GM21737 (cell line): ENCODE results near the gene CCDC6.
"Not testable (repeated sequence)": the region's sequence is repeated elsewhere in the genome, so short reads cannot be mapped to it uniquely, and the experiment has no call there.

Experiments
- ATAC-seq: cut with Tn5 transposase; IDR thresholded peaks from one replicate; pipeline ENCODE4 v1.9.1; 2021; ENCODE audit warnings: mild to moderate bottlenecking, moderate library complexity; ENCODE audit not compliant: unreplicated experiment

Gene CCDC6

DNA sequence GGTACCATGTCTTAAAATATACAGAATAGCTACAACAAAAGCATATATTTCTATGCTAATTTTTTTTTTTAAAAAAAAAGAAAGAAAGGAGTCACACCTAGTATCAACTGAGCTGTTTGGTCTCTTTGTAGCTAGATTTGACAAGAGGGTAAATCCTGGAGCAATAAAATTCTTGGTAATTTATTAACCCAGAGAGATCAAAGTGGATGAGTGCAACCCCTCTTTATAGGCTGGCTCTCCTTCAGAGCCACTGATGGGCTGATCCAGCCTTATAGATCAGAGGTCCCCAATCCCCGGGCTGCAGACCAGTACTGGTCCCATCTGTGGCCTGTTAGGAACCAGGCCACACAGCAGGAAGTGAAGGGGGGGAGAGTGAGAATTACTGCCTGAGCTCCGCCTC is 133.3 kb downstream of the CCDC6 start:
- ATAC-seq: no peak

- no peak for ATAC-seq
Measured at GRCh38 chr10:59771162-59771807, 135.1 kb downstream of the CCDC6 start.

DNA sequence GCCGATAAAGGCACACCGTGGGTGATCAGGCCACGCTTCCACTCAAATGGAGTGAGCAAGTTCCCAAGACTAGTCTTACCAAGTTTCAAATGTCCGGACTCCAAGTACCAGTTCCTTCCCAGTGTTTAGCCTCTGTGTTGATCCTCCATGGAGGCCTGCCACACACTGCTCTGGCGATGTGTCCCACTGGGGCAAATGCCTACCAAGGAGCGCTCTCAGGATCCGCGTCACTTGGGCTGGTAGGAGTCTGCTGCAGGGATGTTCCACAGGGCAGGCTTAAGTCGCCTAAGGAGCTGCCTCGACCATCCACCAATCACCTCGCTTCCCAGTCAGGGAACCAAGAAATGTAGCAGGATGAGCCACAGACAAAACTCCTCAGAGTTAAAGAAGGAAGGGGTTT is 135.7 kb downstream of the CCDC6 start:
- ATAC-seq: no peak

GRCh38 chr10:59762505-59762904 is 143.9 kb downstream of the CCDC6 start:
- no peak for ATAC-seq

- ATAC-seq: no peak
Measured at GRCh38 chr10:59757966-59758365, 148.4 kb downstream of the CCDC6 start.

- ATAC-seq: no peak
Measured at GRCh38 chr10:59754951-59755350, 151.4 kb downstream of the CCDC6 start.

DNA sequence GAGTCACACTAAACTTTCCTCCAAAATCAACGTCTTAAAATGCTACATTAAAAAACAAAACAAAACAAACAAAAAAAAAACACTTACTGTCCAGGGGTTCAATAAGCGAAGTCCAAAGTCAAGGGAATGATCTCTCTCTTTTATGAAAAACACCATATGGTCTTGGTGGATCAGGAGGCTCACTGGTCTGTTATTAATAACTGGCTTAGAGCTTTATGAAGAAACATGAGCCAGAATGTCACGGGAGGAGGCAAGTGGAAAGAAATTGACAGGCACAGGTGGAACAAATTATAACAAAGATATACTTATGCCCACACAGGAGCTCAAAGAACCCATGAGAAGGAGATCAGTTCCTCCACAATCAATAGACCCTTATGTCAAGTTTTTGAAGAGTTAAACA is 153.1 kb downstream of the CCDC6 start, which contains the start of gene MRLN:
Gene MRLN, minus strand, starts transcription at position 189 of the 400 bp plus-strand sequence.
- no peak for ATAC-seq

DNA sequence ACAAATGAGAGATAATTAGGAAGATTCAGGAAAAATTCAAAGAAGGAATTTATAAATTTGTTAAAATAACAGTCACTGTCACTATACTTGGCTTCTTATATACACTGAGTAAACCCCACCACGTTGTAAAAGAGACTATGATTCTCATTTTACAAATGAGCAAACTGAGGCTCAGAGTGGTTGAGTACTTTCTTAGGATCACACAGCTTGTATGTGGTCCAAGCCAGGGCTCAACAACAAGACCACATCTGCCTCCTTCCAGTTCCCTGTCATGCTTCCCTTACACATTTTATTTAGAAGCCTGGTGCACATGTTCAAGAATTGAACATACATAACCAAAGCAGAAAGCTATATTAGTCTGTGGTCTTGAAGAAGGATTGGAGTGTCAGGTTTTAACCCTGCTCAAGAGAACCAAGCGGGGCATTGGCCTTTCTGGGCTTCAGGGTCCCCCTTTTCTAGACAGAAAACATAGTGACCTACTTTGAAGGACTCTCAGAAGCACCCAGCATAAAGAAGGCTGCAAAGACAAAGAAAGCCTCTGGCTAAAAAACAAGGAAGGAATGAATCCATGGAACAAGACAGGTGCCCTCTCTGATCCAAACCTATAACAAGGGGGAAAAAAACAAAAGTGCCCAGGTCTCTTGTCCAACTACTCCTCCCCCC is 153.9 kb downstream of the CCDC6 start:
- no peak for ATAC-seq

DNA sequence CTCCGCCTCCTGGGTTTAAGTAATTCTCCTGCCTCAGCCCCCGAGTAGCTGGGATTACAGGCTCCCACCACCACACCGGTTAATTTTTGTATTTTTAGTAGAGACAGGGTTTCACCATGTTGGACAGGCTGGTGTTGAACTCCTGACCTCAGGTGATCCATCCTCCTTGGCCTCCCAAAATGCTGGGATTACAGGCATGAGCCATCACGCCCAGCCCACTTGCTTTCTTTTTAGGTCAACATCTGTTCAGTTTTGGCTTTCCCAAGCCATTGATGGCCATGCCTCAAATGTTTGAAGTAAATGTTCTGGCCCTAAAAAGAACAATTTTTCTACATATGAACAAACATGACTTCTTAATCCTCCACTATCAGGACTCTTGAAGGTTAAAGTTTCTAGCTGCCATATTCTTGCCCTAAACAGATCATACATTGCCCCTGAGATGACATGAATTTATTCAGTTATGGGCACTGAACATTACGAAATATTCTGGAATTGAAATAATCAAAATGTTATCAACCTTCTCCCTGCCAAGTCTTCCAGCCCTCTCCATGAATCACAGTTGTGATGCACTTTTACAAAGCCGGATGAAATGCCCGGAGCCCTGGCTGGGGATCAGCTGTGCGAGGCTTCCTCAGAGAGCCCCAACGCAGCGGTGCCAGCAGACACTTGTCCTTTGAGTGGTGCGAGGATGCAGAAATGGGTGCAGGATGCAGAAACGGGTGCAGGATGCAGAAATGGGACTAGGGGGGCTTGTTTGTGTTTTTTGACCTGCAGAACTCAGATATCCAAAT is 156.0 kb downstream of the CCDC6 start:
- ATAC-seq: no peak

DNA sequence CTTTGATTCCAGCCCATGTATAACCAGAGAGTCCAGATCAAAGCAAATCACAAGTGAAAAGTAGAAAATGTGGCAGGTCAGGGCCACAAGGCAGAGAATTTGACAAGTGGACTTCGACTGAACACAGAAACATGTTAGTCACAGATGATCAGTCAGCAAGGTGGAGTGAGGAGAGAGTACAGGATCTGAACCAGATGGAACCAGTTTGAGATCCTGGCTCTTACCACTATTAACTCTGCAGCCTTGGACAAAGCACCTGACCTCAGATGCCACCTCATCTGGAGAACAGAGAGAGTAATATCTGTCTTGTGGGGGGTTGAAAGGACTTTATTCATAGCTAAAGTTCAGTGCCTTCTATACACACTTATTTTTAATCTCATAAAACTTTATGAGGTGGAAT is 157.5 kb downstream of the CCDC6 start:
- ATAC-seq: no peak

DNA sequence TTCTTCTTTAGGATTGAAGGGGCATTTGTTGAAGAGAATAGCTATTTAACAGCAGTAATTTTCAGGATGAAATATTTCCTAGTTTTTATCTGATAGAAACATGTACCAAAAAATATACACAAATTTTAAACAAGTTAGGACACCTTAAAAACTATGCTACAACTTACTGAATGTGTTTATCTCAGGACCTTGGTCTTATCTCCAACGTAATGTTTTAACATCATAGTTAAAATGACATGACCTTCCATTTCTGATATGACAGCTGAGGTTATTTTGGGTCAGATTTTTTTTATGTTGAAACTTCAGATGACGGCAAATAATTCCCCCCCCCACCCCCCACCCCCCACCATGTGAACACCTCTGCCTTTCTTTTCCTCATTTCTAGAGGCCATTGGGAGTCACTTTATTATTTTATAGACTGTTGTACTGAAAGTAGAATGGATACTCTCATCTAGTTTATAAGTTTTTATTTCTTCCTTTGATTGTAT is 161.1 kb downstream of the CCDC6 start:
- ATAC-seq: no peak

DNA sequence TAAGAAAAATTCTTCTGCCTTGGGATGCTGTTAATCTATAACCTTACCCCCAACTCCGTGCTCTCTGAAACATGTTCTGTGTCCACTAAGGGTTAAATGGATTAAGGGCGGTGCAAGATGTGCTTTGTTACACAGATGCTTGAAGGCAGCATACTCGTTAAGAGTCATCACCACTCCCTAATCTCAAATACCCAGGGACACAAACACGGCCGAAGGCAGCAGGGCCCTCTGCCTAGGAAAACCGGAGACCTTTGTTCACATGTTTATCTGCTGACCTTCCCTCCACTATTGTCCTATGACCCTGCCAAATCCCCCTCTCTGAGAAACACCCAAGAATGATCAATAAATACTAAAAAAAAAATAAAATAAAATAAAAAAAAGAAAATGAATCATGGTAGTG is 161.6 kb downstream of the CCDC6 start:
- ATAC-seq: not testable (repeated sequence)

- ATAC-seq: not testable (repeated sequence)
Measured at GRCh38 chr10:59744156-59744555, 162.2 kb downstream of the CCDC6 start.

GRCh38 chr10:59741583-59741982 is 164.8 kb downstream of the CCDC6 start:
- no peak for ATAC-seq

GRCh38 chr10:59741048-59741447 is 165.3 kb downstream of the CCDC6 start:
- ATAC-seq: no peak
